Natural killer cell (primary cell): ENCODE data around the gene ISG15. TPM values are rescaled to one million over a fixed set of nuclear protein-coding genes. Genes with fewer than 3 reads are reported as not detected.

Experiments
- ATAC-seq, 3 donors: fragments of 150-1000 bp in 2 of 3; fragments of 200-7000 bp in 1 of 3; cut with Tn5 transposase; 1 replicate in 1 of 3; 2 replicates in 2 of 3; pipeline ENCODE4 v1.10.0; 2021; ENCODE audit warnings: mild to moderate bottlenecking in 2 of 3, moderate library complexity in 2 of 3
- DNase-seq, 2 donors: peaks; one replicate each; pipeline versions ENCODE4 v3.0.0 to v3.0.0-alpha.2; 2013 to 2021; ENCODE audit warnings: mixed read lengths in 1 of 2
- H3K27ac ChIP-seq: one replicate; pipeline ENCODE4 v1.5.1; 2013; ENCODE audit warnings: mild to moderate bottlenecking, low read length
- H3K27me3 ChIP-seq: one replicate; pipeline ENCODE4 v1.6.1; 2013; ENCODE audit warnings: low read length; ENCODE audit not compliant: control insufficient read depth, insufficient read depth
- H3K36me3 ChIP-seq: one replicate; pipeline ENCODE4 v1.6.1; 2013; ENCODE audit warnings: low read length; ENCODE audit not compliant: control insufficient read depth, insufficient read depth
- H3K4me1 ChIP-seq: one replicate; pipeline ENCODE4 v1.6.1; 2013; ENCODE audit warnings: low read length; ENCODE audit not compliant: control insufficient read depth, insufficient read depth
- H3K4me3 ChIP-seq: one replicate; pipeline ENCODE4 v1.5.1; 2013; ENCODE audit warnings: low read length
- H3K9me3 ChIP-seq: one replicate; pipeline ENCODE4 v1.6.1; 2013; ENCODE audit warnings: low read length; ENCODE audit not compliant: control insufficient read depth, insufficient read depth
- H3K27ac Mint-ChIP-seq, 2 donors: one replicate each; pipeline ENCODE4 v1.8.0; 2022; ENCODE audit warnings: mild to moderate bottlenecking in 2 of 2, mixed read lengths in 2 of 2, moderate library complexity in 1 of 2
- H3K27me3 Mint-ChIP-seq, 2 donors: one replicate each; pipeline ENCODE4 v1.8.0; 2022; ENCODE audit warnings: low read depth in 2 of 2, mixed read lengths in 2 of 2
- H3K36me3 Mint-ChIP-seq: one replicate; pipeline ENCODE4 v1.8.0; 2022; ENCODE audit warnings: mixed read lengths
- H3K4me1 Mint-ChIP-seq, 2 donors: one replicate each; pipeline ENCODE4 v1.8.0; 2022; ENCODE audit warnings: mixed read lengths in 2 of 2
- H3K4me3 Mint-ChIP-seq: one replicate; pipeline ENCODE4 v1.8.0; 2022; ENCODE audit warnings: mild to moderate bottlenecking, moderate library complexity, mixed read lengths
- H3K9me3 Mint-ChIP-seq, 2 donors: one replicate each; pipeline ENCODE4 v1.8.0; 2022; ENCODE audit warnings: mixed read lengths in 2 of 2
- WGBS: methylation state at CpG from one replicate; pipeline ENCODE4 v1.1.7; 2013; ENCODE audit warnings: missing lambda C conversion rate; ENCODE audit not compliant: insufficient coverage; 5-methylcytosine and 5-hydroxymethylcytosine counted together
- intact Hi-C: fragments of 100-400 bp; cut with micrococcal nuclease; formaldehyde crosslinking; loops from one replicate; pipeline ENCODE4 v1.14.2; 2022
- total RNA-seq, 4 donors: library from RNA; stranded (reverse); fragments of 120-200 nt in 1 of 4; gene quantifications; one replicate each; pipeline versions ENCODE4 v1.2.3 to v1.2.4, GENCODE V29; 2013 to 2022
- TF ChIP-seq, protein P1 (sequence below): fragments of 200-600 bp; IDR thresholded peaks from one replicate; pipeline ENCODE4 v1.8.0; 2022; ENCODE audit warnings: antibody characterized with exemption

ISG15 gene
- total RNA-seq, 3 donors from 2014 or later (not counting 1 experiment from before 2014, with no cell fraction given), result 17.0 to 56.9 (median 50.2) TPM

DNA sequence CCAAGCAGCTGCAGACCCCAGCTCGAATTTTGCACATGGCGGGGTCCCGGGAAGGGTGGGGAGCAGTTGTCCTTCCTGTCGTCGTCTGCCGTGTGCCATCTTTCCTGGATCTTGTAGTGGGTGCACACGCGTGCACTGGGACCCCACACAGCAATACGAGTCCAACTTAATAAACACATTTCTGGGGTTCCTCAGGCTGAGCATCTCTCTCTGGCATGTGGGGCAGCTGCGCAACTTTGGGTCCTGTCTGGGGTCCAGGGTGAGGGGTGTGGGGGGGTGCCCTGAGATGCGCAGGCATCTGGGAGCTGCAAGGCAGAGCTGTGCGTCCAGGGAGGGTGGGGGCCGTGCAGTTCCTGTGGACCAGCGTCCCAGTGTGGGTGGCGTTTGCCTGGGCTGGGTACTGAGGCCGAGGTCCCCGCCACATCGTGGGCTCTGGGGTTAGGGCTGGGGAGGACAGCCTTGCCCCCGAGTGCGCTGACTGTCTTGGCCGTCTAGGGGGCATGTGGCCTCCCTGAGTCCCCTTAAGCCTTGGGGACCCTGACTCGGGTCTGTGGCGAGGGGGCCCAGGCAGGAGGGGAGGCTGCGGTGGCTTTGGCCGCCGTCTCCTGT is 47.7 kb upstream of the ISG15 start:
- H3K36me3 ChIP-seq, result no peaks in the 10 kb centered on the region
- TF ChIP-seq, protein P1, sequence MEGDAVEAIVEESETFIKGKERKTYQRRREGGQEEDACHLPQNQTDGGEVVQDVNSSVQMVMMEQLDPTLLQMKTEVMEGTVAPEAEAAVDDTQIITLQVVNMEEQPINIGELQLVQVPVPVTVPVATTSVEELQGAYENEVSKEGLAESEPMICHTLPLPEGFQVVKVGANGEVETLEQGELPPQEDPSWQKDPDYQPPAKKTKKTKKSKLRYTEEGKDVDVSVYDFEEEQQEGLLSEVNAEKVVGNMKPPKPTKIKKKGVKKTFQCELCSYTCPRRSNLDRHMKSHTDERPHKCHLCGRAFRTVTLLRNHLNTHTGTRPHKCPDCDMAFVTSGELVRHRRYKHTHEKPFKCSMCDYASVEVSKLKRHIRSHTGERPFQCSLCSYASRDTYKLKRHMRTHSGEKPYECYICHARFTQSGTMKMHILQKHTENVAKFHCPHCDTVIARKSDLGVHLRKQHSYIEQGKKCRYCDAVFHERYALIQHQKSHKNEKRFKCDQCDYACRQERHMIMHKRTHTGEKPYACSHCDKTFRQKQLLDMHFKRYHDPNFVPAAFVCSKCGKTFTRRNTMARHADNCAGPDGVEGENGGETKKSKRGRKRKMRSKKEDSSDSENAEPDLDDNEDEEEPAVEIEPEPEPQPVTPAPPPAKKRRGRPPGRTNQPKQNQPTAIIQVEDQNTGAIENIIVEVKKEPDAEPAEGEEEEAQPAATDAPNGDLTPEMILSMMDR, result no peak
- ATAC-seq, result no peak
- H3K9me3 ChIP-seq, result no peaks in the 10 kb centered on the region
- H3K9me3 Mint-ChIP-seq, result no peaks in the 10 kb centered on the region
- H3K27ac ChIP-seq, result no peak overlapping the region
- no peaks in the 10 kb centered on the region for H3K4me1 Mint-ChIP-seq
- H3K4me1 ChIP-seq, result peaks cover 30% of the 10 kb centered on the region
- intact Hi-C loops, result no loop called here
- peaks cover 0 to 10% of the 10 kb centered on the region in 2 donors for H3K27me3 Mint-ChIP-seq
- H3K36me3 Mint-ChIP-seq, result no peaks in the 10 kb centered on the region
- no peak overlapping the region for H3K27ac Mint-ChIP-seq
- no peak overlapping the region for H3K4me3 ChIP-seq
- DNase-seq, result no peak
- WGBS, result 59% methylated on average over 26 of the region's 26 CpGs
- peaks cover 4% of the 10 kb centered on the region for H3K27me3 ChIP-seq
- H3K4me3 Mint-ChIP-seq, result peak overlapping the region; percentile 63

DNA sequence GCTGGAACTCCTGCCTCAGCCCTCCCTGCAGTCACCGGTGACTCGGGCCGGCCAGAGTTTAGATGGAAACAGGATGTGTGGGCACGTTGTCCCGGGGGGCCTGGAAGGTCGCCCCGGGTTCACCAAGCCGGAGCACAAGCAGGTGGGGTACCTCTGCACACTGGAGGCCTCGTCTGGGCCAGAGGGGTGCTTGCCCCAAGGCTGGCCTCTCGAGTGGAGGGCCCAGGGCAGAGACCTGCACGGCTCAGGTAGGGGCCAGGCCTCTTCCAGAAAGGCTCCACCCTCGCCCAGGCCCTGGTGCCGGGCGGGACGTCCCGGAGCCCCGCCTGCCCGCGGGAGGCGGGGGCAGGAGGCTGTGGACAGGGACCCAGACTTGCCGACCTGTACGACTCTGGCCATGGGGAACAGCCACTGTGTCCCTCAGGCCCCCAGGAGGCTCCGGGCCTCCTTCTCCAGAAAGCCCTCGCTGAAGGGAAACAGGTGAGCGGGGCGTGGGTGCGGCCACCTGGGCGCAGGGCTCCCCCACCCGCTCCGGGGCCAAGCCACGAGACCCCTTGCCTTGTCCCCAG is 47.1 kb upstream of the ISG15 start, which contains the start of gene PLEKHN1:
PLEKHN1 (plus strand) TSS at position 348 of the 569 bp plus-strand sequence; CDS start at position 398, 50 bp downstream.
- TF ChIP-seq, protein P1, result no peak
- peaks cover 29% of the 10 kb centered on the region for H3K4me1 ChIP-seq
- no peaks in the 10 kb centered on the region for H3K4me1 Mint-ChIP-seq
- intact Hi-C loops, result no loop called here
- ATAC-seq, result peak in 2 of 3 donors; percentile 41 to 47
- H3K36me3 ChIP-seq, result no peaks in the 10 kb centered on the region
- H3K27me3 Mint-ChIP-seq, result peaks cover 0 to 10% of the 10 kb centered on the region in 2 donors
- peak within 1 kb of the TSS; percentile 55 for H3K27ac ChIP-seq
- peak within 1 kb of the TSS in 1 of 2 donors; percentile 76 for H3K27ac Mint-ChIP-seq
- no peaks in the 10 kb centered on the region for H3K9me3 ChIP-seq
- H3K4me3 Mint-ChIP-seq, result peak within 1 kb of the TSS; percentile 84
- no peaks in the 10 kb centered on the region for H3K9me3 Mint-ChIP-seq
- peak in 1 of 2 donors; percentile 34 for DNase-seq
- WGBS, result 2% methylated on average over 31 of the region's 31 CpGs
- H3K36me3 Mint-ChIP-seq, result no peaks in the 10 kb centered on the region
- H3K4me3 ChIP-seq, result peak within 1 kb of the TSS; percentile 65
- peaks cover 5% of the 10 kb centered on the region for H3K27me3 ChIP-seq

DNA sequence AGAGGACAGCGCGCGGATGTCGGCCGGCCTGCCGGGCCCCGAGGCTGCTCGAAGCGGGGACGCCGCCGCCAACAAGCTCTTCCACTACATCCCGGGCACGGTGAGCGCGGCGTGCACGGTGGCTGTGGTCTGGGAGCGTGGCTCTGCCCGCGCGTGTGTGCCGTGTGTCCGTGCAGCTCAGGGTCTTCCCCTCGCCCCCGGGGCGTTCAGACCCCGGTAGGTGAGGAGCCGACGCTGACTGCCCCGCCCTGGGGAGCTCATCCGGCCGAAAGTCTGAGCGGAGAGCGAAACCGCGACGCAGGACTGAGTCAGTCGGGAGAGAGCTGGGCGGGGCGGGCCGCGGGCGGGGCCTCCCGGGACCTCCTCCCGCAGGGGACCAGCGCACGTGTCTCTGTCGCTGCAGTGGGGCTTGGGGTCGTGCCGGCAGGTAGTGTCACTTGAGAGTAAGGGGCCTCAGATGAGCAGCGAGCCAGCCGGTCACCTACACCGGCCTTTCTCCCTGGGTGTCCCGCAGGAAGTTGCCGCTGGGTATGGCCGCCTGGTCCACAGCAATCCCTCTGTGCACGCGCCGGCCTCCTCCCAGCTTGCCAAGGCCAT is 46.5 kb upstream of the ISG15 start:
- no peaks in the 10 kb centered on the region for H3K36me3 ChIP-seq
- H3K4me1 Mint-ChIP-seq, result no peaks in the 10 kb centered on the region
- peak overlapping the region; percentile 65 for H3K4me3 ChIP-seq
- no peaks in the 10 kb centered on the region for H3K36me3 Mint-ChIP-seq
- DNase-seq (peak; percentile 63 to 82), ATAC-seq (peak; percentile 74 to 92 (median 83))
- H3K27me3 Mint-ChIP-seq, result peaks cover 0 to 10% of the 10 kb centered on the region in 2 donors
- H3K4me1 ChIP-seq, result peaks cover 23% of the 10 kb centered on the region
- peaks cover 9% of the 10 kb centered on the region for H3K27me3 ChIP-seq
- H3K4me3 Mint-ChIP-seq, result peak overlapping the region; percentile 84
- intact Hi-C loops, result no loop called here
- peak overlapping the region; percentile 55 for H3K27ac ChIP-seq
- under 1% methylated on average over 60 of the region's 60 CpGs for WGBS
- no peaks in the 10 kb centered on the region for H3K9me3 Mint-ChIP-seq
- TF ChIP-seq, protein P1, result no peak
- H3K9me3 ChIP-seq, result no peaks in the 10 kb centered on the region
- H3K27ac Mint-ChIP-seq, result peak overlapping the region in 1 of 2 donors; percentile 76
